GM12875 (cell line): ENCODE results near the gene PLEKHA5.

Experiments
- H3K4me3 ChIP-seq: one replicate; pipeline ENCODE4 v1.5.1; 2011; ENCODE audit warnings: low read depth, low read length, control low read depth
- TF ChIP-seq, protein P1 (sequence below): IDR thresholded peaks from 2 replicates; pipeline ENCODE4 v1.5.1; 2011; ENCODE audit warnings: low read depth, mild to moderate bottlenecking, control low read depth, inconsistent platforms, low read length, moderate library complexity, borderline replicate concordance; ENCODE audit not compliant: insufficient read depth

The PLEKHA5 gene

GRCh38 chr12:19209661-19210060 is 80.1 kb downstream of the PLEKHA5 start:
- TF ChIP-seq, protein P1, sequence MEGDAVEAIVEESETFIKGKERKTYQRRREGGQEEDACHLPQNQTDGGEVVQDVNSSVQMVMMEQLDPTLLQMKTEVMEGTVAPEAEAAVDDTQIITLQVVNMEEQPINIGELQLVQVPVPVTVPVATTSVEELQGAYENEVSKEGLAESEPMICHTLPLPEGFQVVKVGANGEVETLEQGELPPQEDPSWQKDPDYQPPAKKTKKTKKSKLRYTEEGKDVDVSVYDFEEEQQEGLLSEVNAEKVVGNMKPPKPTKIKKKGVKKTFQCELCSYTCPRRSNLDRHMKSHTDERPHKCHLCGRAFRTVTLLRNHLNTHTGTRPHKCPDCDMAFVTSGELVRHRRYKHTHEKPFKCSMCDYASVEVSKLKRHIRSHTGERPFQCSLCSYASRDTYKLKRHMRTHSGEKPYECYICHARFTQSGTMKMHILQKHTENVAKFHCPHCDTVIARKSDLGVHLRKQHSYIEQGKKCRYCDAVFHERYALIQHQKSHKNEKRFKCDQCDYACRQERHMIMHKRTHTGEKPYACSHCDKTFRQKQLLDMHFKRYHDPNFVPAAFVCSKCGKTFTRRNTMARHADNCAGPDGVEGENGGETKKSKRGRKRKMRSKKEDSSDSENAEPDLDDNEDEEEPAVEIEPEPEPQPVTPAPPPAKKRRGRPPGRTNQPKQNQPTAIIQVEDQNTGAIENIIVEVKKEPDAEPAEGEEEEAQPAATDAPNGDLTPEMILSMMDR = no peak

GRCh38 chr12:19211802-19212201 is 82.3 kb downstream of the PLEKHA5 start:
- TF ChIP-seq, protein P1 = no peak

More at GRCh38 chr12:19209661-19210060, 80.1 kb downstream of the PLEKHA5 start:
- no peak overlapping the region for H3K4me3 ChIP-seq

GRCh38 chr12:19212245-19212644 is 82.7 kb downstream of the PLEKHA5 start:
- TF ChIP-seq, protein P1 = no peak
- no peak overlapping the region for H3K4me3 ChIP-seq

More at GRCh38 chr12:19211802-19212201, 82.3 kb downstream of the PLEKHA5 start:
- no peak overlapping the region for H3K4me3 ChIP-seq

DNA sequence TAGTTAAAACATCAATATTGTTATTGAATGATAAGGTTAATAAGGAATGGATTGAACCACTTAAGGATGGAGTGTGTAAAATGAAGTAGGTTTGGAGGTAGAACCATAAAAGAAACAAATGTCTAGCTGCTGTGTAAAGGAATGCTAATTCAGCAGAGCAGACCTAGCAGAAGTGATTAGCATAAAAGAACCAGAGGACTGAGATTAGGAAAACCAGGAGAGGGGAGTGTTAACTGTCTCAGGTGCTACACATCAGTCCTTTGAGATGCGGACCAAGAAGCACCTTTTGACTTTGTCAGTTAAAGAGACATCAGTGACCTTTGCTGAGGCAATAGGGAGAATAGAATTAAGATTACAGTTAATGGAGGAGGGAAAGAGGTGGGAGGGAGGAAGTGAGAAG is 84.5 kb downstream of the PLEKHA5 start:
- TF ChIP-seq, protein P1 = no peak
- no peak overlapping the region for H3K4me3 ChIP-seq

DNA sequence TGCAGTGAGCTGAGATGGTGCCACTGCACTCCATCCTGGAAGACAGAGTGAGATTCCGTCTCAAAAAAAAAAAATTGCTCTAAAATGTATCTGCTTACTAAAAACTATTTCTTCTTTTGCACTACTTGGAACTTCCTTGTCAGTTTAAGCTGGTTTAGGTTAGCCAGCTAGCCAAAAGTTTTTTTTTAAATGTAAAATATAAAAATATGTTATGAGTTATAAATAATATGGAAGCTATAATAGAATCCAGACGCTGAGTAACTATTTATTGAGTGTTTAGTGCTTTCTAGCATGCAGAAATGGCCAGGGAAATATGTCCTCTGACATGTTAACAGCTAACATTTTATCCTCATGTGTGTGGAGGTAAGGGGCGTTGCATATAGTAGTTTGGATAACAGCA is 85.6 kb downstream of the PLEKHA5 start:
- TF ChIP-seq, protein P1 = no peak
- no peak overlapping the region for H3K4me3 ChIP-seq

DNA sequence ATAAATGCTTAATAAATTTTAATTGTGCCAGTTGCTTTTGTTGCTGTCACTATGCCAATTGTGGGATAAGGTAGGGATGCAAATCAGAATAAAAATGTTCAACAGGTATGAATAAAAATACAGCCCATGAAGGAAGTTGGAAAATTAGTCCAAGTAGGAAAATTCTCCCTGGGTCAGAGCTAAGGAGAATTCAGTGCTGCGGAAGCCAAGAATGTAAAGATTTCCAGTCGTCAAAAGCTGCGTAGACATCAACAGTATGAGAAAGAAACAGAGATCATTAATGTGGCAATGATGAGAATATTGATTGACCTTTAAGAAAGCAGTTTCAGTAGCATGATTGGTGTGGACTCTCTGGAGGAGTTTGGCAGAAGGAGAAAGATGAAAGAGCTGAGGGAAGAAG is 87.9 kb downstream of the PLEKHA5 start:
- TF ChIP-seq, protein P1 = no peak

GRCh38 chr12:19220205-19220604 is 90.7 kb downstream of the PLEKHA5 start:
- TF ChIP-seq, protein P1 = no peak
- H3K4me3 ChIP-seq = no peak overlapping the region

More for the DNA sequence above, 87.9 kb downstream of the PLEKHA5 start:
- no peak overlapping the region for H3K4me3 ChIP-seq
